Right ventricle myocardium inferior (tissue), 1 donor: Measurements from ENCODE around the gene KCNQ1OT1. TPM values are rescaled to one million over a fixed set of nuclear protein-coding genes. Genes with fewer than 3 reads are reported as not detected.

Experiments
- ATAC-seq: fragments of 200-7000 bp; cut with Tn5 transposase; one replicate; pipeline ENCODE4 v1.9.1; 2020; ENCODE audit warnings: mild to moderate bottlenecking, moderate library complexity
- DNase-seq: peaks from one replicate; pipeline ENCODE4 v3.0.0; 2021; ENCODE audit errors: missing footprints
- intact Hi-C: fragments of 100-400 bp; cut with DNase I; formaldehyde crosslinking; loops from one replicate; pipeline ENCODE4 v1.11.0; 2022
- total RNA-seq: library from RNA; stranded (reverse); fragmentation: NEBNext Ultra II Directional; extraction: Animal tissue kit (Norgen Biotek cat#: 25700); gene quantifications from one replicate; pipeline ENCODE4 v1.2.1, GENCODE V29; 2021
- donor health status: DM: no; HTN: yes; CAD: no; lungs with severe emphysema.

KCNQ1OT1 gene
- total RNA-seq, 1 donor from 2014 or later = 0.32 TPM

DNA sequence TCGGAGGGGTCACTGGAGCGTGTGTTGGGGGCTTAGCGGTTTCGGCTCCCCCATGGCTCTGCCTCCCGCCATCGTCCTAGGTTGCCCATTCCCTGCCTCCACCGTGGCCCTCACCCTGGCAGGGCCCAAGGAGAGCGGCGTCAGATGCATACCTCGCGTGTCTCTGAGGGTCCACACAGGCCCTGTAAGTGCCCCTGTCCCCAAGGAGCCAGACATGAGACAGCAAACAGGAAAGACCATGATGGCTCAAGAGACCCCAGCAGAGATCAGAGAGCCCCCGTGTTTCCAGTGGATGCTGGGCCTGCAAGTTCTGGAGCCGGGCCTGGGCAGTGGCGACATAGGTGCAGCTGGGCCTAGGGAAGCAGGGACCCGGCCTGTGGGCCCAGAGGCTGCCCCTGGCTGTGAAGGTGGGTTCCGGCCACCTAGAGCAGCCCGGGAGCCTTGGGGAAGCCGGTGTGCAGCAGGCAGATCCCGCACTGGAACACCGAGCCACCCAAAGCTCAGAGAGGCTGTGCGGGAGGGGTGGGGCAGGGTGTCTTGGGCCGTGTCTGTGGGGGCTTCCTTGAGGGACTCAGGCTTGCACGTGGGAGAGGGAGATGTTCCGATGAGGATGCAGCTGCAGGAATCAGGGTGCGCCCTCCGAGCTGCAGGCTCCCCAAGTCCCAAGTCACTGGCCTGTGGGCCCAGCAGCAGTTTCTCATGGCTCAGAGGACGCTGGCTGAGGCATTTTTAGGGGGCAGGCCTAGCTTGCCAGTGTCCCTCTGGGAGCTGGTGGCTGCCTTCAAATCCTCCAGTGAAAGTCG, 126.4 kb downstream of the KCNQ1OT1 start:
- no peak for ATAC-seq
- intact Hi-C loops = no loop called here
- DNase-seq = peak; percentile 58

DNA sequence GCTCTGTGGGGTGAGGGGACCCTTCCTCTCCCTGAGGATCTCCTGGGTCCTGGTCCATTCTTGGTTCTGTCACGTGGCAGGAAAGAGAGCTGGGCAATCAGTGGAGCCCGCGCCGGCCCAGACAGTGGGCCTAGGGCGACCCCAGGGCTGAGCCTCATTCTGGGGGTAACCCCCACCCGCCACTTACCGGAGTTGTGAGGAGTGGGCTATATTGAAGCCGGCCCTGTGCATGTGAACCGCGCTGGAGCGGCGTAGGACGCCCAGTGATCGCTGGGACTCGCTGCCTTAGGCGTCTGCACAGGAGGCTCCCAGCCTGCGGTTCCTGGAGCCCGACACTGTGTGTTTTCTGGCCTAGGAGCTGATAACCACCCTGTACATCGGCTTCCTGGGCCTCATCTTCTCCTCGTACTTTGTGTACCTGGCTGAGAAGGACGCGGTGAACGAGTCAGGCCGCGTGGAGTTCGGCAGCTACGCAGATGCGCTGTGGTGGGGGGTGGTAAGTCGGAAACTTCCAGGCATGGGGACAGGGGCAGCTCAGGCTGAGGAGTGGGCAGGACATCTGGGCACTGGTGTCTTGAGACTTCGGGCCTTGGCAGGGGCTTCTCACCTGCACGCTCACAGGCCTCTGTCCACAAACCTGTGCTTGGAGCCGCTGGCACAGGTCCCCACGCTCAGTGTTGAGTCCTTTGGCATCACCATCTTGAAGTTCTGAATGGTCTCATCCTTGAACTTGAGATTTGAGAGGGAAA, 127.1 kb downstream of the KCNQ1OT1 start:
- intact Hi-C loops = no loop called here
- ATAC-seq = no peak
- peak; percentile 60 for DNase-seq

DNA sequence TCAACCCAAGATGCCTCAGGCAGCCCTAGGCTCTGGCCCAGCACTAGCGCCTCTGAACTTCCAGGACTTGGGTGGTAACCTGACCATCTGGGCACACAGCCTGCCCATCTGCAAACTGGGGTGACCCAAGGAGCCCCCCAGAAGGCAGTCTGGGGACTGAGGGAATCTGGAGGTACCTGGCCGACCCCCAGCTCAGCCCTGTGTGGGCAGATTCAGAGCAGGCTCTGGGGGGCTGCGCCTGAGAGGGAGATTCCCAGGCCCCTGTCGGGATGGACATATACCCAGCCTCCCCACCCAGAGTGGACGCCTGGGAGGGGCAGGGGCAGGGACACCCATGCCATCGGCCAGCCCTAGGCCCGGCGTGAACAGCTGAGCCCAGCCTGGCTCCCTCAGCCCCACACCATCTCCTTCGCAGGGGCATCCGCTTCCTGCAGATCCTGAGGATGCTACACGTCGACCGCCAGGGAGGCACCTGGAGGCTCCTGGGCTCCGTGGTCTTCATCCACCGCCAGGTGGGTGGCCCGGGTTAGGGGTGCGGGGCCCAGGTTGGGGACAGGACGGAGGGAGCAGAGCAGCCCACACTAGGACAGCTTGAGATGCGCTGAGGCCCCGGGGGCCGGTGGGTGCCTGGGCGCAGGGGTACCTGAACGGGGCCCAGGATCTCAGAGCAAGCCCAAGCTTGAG, 128.1 kb downstream of the KCNQ1OT1 start:
- intact Hi-C loops = no loop called here
- DNase-seq = peak; percentile 26
- no peak for ATAC-seq

DNA sequence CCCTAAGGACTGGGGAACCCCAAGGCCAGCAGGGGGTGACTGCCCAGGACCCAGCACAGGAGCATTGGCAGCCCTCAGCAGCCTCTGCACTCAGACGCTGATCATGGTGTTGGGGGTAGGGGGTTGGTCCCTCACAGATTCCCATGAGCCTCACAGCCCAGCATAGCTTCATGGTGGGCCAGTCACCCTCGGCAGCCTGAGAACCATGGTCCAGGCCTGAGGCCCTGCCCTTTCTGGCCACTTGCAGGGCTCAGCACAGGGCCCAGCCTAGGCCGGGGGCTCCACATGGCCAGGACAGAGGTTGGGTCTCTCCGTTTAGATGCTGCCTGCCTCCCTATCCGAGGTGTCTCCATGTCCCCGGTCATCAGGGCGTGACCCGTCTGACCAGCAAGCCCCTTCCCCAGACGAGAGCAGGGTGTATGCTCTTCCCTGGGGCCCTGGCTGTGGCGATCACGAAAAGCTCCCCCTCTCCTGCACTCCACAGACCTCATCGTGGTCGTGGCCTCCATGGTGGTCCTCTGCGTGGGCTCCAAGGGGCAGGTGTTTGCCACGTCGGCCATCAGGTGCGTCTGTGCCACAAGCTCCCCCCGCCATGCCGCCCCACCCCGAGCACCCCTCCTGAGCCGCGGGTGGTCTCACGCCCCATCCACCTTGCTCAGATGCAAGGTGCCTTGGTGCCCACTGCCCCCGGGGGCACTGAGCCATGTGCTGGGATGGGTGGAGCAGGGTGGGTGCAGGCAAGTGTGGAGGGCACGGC, 128.8 kb downstream of the KCNQ1OT1 start:
- DNase-seq (peak; percentile 9), ATAC-seq (no peak)
- intact Hi-C loops = no loop called here

DNA sequence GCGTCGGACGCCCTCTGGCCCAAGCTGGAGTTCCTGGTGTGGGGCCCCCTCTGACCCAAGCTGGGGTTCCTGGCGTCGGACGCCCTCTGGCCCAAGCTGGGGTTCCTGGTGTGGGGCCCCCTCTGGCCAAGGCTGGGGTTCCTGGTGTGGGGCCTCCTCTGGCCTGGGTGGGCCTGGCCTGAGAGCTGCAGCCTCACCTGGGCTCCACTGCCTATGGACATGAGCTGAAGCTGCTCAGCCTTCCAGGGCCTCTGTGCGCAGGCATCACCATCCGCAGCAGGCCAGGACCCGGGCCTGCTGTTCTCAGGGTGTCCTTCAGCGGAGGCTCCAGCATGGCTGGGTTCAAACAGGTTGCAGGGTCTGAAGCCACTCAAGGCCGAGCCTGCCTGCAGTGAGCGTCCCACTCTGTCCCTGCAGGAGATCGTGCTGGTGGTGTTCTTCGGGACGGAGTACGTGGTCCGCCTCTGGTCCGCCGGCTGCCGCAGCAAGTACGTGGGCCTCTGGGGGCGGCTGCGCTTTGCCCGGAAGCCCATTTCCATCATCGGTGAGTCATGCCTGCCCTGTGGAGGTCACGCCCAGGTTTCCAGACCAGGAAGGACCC, 129.5 kb downstream of the KCNQ1OT1 start:
- ATAC-seq = no peak
- DNase-seq = peak; percentile 45
- intact Hi-C loops = no loop called here

DNA sequence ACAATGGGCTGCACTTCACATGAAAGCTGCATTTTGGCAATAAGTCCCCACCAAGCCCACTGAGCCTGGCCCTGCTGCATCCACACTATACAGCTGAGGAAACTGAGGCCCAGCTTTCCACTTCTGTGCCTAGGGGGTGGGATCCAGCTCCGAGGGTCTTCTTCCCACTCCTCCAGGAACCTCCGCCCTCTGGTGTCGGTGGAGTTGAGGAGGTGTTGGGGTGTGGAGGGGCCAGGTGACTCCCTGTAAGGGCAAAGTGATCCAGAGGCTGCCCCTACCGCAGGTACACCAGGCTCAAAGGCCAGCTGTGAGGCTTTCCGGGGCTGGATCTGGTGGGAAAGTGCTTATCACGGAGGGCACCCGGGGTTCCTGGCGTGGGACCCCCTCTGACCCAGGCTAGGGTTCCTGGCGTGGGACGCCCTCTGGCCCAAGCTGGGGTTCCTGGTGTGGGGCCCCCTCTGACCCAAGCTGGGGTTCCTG, 130.0 kb downstream of the KCNQ1OT1 start:
- ATAC-seq (no peak), DNase-seq (peak; percentile 21)
- intact Hi-C loops = no loop called here

DNA sequence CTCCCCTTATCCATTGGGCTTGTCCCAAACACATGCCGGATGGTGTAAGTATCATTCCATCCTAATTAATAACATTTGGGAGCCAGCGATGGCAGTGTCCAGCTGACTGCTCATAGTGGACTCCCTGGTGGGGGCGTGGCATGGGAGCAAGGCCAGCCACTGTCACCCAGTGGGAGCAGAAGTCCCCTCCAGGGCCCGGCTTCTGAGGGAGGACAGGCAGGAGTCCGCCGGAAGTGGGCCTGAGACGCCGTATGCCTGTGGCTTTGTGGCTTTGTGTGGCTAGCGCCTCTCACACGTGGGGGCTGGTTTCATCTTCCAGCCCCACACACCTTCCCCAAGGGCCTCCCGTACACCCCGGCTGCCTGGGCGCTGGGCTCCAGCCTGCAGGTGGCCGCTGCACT, 130.5 kb downstream of the KCNQ1OT1 start:
- DNase-seq (peak; percentile 42), ATAC-seq (no peak)
- intact Hi-C loops = no loop called here

DNA sequence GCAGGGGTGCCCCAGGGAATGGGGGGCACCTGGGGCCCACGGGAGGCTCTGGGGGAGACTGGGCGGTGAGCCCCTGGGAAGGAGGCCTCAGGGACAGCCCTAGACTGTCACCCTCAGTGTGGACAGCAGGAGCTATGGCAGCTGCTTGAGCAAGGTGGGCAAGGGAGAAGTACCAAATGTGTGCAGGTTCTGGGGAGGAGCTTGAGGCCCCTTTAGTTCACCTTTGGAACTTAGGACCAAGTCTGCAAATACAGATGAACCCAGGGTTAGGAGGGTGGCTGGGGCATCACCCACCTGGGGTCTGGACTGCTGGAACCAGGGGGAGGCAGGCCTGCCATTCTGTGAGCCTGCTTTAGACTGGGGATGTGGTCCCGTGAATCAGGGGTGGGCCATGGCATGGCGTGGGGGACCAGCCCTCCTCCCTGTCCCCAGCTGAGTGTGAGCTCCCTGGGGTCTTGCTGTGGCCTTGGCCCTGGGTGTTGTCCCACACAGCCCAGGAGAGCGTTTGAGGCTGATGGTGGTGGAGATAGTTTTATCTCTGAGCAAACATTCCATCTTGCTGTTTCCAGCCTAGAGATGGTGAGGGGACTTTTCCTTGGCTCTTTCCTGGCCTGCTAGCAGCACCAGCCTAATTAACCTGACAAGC, 132.6 kb downstream of the KCNQ1OT1 start:
- ATAC-seq = no peak
- intact Hi-C loops = no loop called here
- DNase-seq = peak; percentile 11

DNA sequence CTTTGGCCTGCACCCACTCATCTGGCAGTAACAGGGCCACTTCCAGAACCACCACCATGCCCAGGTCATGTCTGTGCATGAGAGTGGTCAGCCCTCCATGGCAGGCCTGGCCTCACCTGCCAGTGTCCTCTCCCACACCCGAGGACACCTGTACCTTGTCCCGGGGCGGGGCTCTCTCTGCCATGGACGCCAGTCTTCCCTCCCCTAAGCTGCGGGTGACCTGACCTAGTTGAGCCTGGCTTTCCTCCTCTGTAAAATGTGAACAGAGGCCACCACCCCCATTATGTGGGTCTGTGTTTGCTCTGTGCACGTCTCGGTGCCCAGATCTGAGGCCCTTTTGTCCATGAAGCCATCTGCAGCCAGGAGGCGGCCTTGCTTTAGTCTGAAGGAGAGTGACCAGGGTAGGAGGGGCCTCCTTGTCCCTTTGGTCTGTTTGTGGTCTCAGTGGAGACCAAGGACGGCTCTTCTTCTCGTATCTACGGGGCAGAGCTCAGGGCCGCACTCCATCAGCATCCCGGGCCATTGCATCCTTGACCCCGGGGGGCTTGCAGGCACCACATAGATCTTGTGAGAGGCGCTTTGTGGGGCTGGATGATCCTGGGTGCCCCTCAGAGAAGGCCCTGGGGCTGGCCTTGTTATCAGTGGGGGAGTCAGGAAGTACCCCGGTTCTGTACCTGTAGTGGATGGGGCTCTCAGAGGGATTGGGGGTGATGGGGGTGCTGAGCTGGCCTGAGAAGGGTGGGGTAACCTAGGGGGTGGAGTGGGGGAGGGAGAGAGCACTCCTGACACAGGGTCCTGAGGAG, 133.4 kb downstream of the KCNQ1OT1 start:
- intact Hi-C loops = no loop called here
- peak; percentile 37 for DNase-seq
- peak; percentile 6 for ATAC-seq

DNA sequence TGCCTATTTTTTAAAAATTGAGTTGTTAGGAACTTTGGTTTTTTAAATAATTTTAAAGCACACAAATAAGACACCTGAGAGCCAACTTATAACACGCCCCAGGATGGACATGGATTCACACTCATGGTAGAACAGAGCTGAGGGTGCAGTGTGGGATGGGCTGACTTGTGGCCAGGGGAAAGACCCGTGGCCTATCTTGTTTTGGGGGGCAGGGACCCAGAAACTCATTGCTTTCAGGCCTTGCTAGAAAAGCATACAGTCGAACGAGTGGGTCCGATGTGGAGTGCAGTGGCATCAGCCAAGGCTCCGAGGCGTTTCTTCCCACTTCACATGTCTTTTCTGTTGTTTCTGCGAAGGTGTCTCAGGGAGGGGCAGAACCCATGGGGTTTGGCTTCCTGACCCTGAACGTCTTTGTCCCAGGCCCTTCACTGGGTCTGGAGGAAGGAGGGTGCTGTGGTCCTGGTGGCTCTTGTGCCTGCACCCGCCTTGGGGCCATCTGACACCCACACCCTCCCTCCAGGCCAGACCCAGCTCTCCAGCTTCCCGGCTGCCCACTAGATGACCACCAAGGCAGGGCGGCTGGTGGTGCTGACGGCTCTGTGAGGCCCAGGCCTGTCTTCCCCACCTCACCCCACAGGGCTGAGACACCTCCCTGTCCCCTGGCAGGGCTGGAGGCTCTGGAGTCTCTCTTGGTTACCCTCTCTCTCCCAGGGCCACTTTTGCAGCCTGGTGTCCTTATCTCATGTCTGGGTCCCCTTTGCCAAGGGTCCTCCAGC, 134.2 kb downstream of the KCNQ1OT1 start:
- DNase-seq (no peak), ATAC-seq (no peak)
- intact Hi-C loops = no loop called here

DNA sequence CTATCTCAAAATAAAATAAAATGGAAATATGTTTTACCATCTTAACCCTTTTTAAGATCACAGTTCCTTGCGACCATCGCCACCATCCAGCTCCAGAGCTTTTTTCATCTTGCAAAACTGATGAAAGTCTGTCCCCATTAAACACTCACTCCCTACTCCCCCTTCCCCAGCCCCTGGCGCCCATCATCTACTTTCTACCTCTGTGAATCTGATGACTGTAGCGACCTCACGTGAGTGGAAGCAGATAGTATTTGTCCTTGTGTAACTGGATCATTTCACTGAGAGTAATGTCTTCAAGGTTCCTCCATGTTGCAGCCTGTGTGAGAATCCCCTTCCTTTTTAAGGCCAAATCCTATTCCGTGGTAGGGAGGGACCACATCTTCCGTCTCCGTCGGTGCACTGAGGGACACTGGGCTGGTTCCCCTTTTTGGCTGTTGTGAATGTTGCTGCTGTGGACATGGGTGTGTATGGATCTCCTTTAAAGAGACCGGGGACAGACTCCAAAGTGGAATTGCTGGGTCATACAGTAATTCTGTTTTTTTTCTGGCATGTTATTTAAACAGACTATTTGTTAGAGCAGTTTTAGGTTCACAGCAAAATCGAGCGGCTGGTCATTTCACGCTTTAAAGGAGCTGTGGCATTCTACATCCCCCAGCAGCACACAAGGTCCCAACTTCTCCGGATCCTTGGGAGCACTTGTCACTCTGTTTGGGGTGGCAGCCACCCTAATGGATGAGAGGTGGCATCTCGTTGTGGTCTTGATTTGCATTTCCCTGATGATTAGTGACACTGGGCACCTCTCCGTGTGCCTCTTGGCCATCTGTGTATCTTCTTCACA, 135.0 kb downstream of the KCNQ1OT1 start:
- ATAC-seq (no peak), DNase-seq (peak; percentile 56)
- intact Hi-C loops = no loop called here

DNA sequence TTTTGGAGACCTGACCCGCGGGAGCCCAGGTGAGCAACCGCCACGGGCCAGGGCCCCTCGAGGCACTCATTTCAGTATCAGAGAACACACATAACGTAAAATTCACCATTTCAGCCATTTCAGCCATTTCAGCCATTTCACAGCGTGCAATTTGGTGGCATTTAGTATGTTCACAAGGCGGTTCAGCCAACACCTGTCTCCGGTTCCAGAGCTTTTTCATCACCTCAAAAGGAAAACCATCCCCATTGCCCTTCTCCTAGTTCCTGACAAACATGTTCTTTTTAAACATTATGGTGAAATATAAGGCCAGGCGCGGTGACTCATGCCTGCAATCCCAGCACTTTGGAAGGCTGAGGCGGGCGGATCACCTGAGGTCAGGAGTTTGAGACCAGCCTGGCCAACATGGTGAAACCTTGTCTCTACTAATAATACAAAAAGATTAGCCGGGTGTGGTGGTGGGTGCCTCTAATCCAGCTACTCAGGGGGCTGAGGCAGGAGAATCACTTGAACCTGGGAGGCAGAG, 135.7 kb downstream of the KCNQ1OT1 start:
- DNase-seq (peak; percentile 70), ATAC-seq (no peak)
- intact Hi-C loops = no loop called here

DNA sequence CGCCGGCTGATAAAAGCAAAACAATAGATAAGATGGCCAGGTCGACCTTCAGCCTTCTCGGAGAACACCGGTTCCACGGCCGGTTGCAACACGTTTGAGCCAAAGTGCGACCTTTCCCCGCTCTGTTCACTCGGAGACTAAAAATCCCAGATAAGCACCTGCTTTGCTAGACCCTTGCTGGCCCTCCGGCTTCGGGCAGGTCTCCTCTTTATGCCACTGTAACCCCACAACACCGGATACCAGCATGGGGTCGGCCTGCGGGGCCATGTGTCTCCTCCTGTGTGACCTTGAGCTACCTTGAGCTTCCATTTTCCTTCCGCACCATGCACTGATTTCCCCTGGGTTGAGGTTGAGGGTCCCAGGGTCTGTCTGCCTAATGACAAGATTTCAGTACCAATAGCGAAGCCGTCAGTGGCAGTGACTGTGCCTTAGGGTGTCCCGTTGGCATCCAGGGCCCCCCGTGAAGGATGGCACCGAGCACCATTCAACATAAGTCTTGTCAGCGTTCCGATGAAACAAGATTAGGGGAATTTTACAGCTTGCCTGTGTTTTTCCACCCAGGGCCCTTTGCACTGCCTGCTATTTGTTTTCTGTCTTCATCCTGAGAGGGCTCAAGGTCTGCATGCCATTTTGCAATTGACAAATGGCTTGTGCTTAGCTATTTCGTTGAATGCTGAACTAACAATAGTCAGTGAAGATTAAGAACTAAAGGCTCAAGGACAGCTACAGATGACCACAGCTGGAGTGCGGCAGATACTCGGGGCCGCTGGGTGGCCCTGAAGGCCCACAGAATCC, 136.4 kb downstream of the KCNQ1OT1 start:
- DNase-seq (peak; percentile 55), ATAC-seq (no peak)
- intact Hi-C loops = no loop called here

DNA sequence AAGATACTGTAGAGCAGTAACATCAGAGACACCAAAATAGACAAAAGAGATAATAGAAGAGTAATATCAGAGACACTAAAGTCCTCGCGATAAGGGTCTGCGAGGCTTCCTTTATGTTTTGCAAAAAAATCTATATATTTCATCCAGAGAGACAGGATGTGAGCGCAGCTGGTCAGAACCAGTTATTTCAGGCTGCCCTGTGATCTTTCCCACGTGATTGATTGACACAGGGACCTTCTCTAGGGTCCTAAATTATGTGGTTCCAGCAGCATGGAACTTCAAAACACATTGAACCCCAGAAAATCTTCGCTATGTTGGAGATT, 136.9 kb downstream of the KCNQ1OT1 start:
- ATAC-seq = no peak
- intact Hi-C loops = no loop called here
- DNase-seq = no peak
